ENCODE measurements around the gene EFCAB5. TPM values are rescaled to one million over a fixed set of nuclear protein-coding genes. Genes with fewer than 3 reads are reported as not detected.
"Not testable (repeated sequence)": the region's sequence is repeated elsewhere in the genome, so short reads cannot be mapped to it uniquely, and the experiment has no call there.

Gene EFCAB5
- 0.13 TPM for polyA plus RNA-seq (2013, experiment 1 of 2)
- 0.08 TPM for polyA plus RNA-seq (2013, experiment 2 of 2)

- Histone ChIP-seq H3K18ac (ENCODE audit: low read length) (no peak within 1 kb of the TSS), H3K4me1 (ENCODE audit: control insufficient read depth, low read depth, low read length) (no peaks in the 10 kb centered on the region), H4K5ac (ENCODE audit: low read length) (no peak within 1 kb of the TSS), H3K4ac (ENCODE audit: low read depth, low read length) (no peak within 1 kb of the TSS), H2BK5ac (ENCODE audit: low read length) (no peak within 1 kb of the TSS), H3K9ac (ENCODE audit: low read length) (no peak within 1 kb of the TSS), H3K79me1 (ENCODE audit: low read length) (no peaks in the 10 kb centered on the region), H2AK5ac (ENCODE audit: low read length) (no peak within 1 kb of the TSS), H3K36me3 (ENCODE audit: control insufficient read depth, insufficient read depth, low read length) (no peaks in the 10 kb centered on the region), H2BK120ac (ENCODE audit: low read depth, low read length) (no peak within 1 kb of the TSS), H3K79me2 (ENCODE audit: control insufficient read depth, insufficient read depth, low read length) (no peaks in the 10 kb centered on the region), H3K56ac (ENCODE audit: low read length) (no peak within 1 kb of the TSS), H4K8ac (ENCODE audit: low read depth, low read length) (no peak within 1 kb of the TSS), H3K27ac (ENCODE audit: low read depth, low read length) (no peak within 1 kb of the TSS), H2BK15ac (replicated peaks; ENCODE audit: low read depth) (no peak within 1 kb of the TSS), H3K4me3 (ENCODE audit: low read length) (no peak within 1 kb of the TSS), H3K23ac (ENCODE audit: low read length) (no peak within 1 kb of the TSS), H3K27me3 (ENCODE audit: insufficient read depth, low read length, poor library complexity) (no peaks in the 10 kb centered on the region), H3K4me2 (ENCODE audit: low read length) (no peak within 1 kb of the TSS)
- DNase-seq = no peak
- no CpG with 5 or more reads among the region's 1 CpG for WGBS (ENCODE audit: extremely low coverage, insufficient coverage, low lambda C conversion rate)
These were observed at the start of gene EFCAB5 for GRCh38 chr17:29941334-29941733. Gene EFCAB5, plus strand, starts transcription at chr17:29941634. Its CDS starts 163 bp downstream, at chr17:29941797.

- Histone ChIP-seq H3K79me2 (ENCODE audit: control insufficient read depth, insufficient read depth, low read length) (no peaks in the 10 kb centered on the region), H2BK120ac (ENCODE audit: low read depth, low read length) (no peak overlapping the region), H3K4me1 (ENCODE audit: control insufficient read depth, low read depth, low read length) (no peaks in the 10 kb centered on the region), H3K4ac (ENCODE audit: low read depth, low read length) (no peak overlapping the region), H4K5ac (ENCODE audit: low read length) (no peak overlapping the region), H3K27me3 (ENCODE audit: insufficient read depth, low read length, poor library complexity) (no peaks in the 10 kb centered on the region), H3K18ac (ENCODE audit: low read length) (no peak overlapping the region), H3K56ac (ENCODE audit: low read length) (no peak overlapping the region), H3K27ac (ENCODE audit: low read depth, low read length) (no peak overlapping the region), H2BK5ac (ENCODE audit: low read length) (no peak overlapping the region), H3K9ac (ENCODE audit: low read length) (no peak overlapping the region), H3K36me3 (ENCODE audit: control insufficient read depth, insufficient read depth, low read length) (no peaks in the 10 kb centered on the region), H3K23ac (ENCODE audit: low read length) (no peak overlapping the region), H3K79me1 (ENCODE audit: low read length) (peaks cover 2% of the 10 kb centered on the region), H3K4me3 (ENCODE audit: low read length) (no peak overlapping the region), H2AK5ac (ENCODE audit: low read length) (no peak overlapping the region), H2BK15ac (replicated peaks; ENCODE audit: low read depth) (no peak overlapping the region), H4K8ac (ENCODE audit: low read depth, low read length) (no peak overlapping the region), H3K4me2 (ENCODE audit: low read length) (no peak overlapping the region)
- DNase-seq = no peak
These were observed 49.2 kb upstream of the EFCAB5 start for GRCh38 chr17:29892201-29892600.

GRCh38 chr17:29897136-29897535 is 44.3 kb upstream of the EFCAB5 start:
- H3K4me3 ChIP-seq (ENCODE audit: low read length); H3K27ac ChIP-seq (ENCODE audit: low read depth, low read length); H3K23ac ChIP-seq (ENCODE audit: low read length); H2AK5ac ChIP-seq (ENCODE audit: low read length); DNase-seq; H2BK15ac ChIP-seq (replicated peaks; ENCODE audit: low read depth); H3K4me2 ChIP-seq (ENCODE audit: low read length); H3K36me3 ChIP-seq (ENCODE audit: control insufficient read depth, insufficient read depth, low read length); H3K27me3 ChIP-seq (ENCODE audit: insufficient read depth, low read length, poor library complexity); H3K79me1 ChIP-seq (ENCODE audit: low read length); H4K5ac ChIP-seq (ENCODE audit: low read length); H3K56ac ChIP-seq (ENCODE audit: low read length); H3K4ac ChIP-seq (ENCODE audit: low read depth, low read length); H3K18ac ChIP-seq (ENCODE audit: low read length); H4K8ac ChIP-seq (ENCODE audit: low read depth, low read length); H2BK5ac ChIP-seq (ENCODE audit: low read length); H3K4me1 ChIP-seq (ENCODE audit: control insufficient read depth, low read depth, low read length); H3K9ac ChIP-seq (ENCODE audit: low read length); H3K79me2 ChIP-seq (ENCODE audit: control insufficient read depth, insufficient read depth, low read length); H2BK120ac ChIP-seq (ENCODE audit: low read depth, low read length): not testable (repeated sequence)
- WGBS (ENCODE audit: extremely low coverage, insufficient coverage, low lambda C conversion rate) = no CpG with 5 or more reads among the region's 4 CpGs

- no peaks in the 10 kb centered on the region for H3K36me3 ChIP-seq (ENCODE audit: control insufficient read depth, insufficient read depth, low read length)
- DNase-seq = no peak
- no peak overlapping the region for H4K5ac ChIP-seq (ENCODE audit: low read length)
- H4K8ac ChIP-seq (ENCODE audit: low read depth, low read length) = no peak overlapping the region
- H3K4me1 ChIP-seq (ENCODE audit: control insufficient read depth, low read depth, low read length) = no peaks in the 10 kb centered on the region
- peaks cover 7% of the 10 kb centered on the region for H3K79me1 ChIP-seq (ENCODE audit: low read length)
- H2AK5ac ChIP-seq (ENCODE audit: low read length) = no peak overlapping the region
- no CpG with 5 or more reads among the region's 2 CpGs for WGBS (ENCODE audit: extremely low coverage, insufficient coverage, low lambda C conversion rate)
- H3K23ac ChIP-seq (ENCODE audit: low read length) = no peak overlapping the region
- H3K4ac ChIP-seq (ENCODE audit: low read depth, low read length) = no peak overlapping the region
- H3K27me3 ChIP-seq (ENCODE audit: insufficient read depth, low read length, poor library complexity) = no peaks in the 10 kb centered on the region
- no peak overlapping the region for H2BK5ac ChIP-seq (ENCODE audit: low read length)
- no peak overlapping the region for H3K9ac ChIP-seq (ENCODE audit: low read length)
- no peaks in the 10 kb centered on the region for H3K79me2 ChIP-seq (ENCODE audit: control insufficient read depth, insufficient read depth, low read length)
- no peak overlapping the region for H2BK120ac ChIP-seq (ENCODE audit: low read depth, low read length)
- H3K27ac ChIP-seq (ENCODE audit: low read depth, low read length) = no peak overlapping the region
- no peak overlapping the region for H2BK15ac ChIP-seq (replicated peaks; ENCODE audit: low read depth)
- H3K4me3 ChIP-seq (ENCODE audit: low read length) = no peak overlapping the region
- H3K4me2 ChIP-seq (ENCODE audit: low read length) = no peak overlapping the region
- H3K56ac ChIP-seq (ENCODE audit: low read length) = no peak overlapping the region
- H3K18ac ChIP-seq (ENCODE audit: low read length) = no peak overlapping the region
These were observed 38.0 kb upstream of the EFCAB5 start for GRCh38 chr17:29903471-29903870.

- H3K36me3 ChIP-seq (ENCODE audit: control insufficient read depth, insufficient read depth, low read length) = no peaks in the 10 kb centered on the region
- no peaks in the 10 kb centered on the region for H3K79me2 ChIP-seq (ENCODE audit: control insufficient read depth, insufficient read depth, low read length)
- H3K4me2 ChIP-seq (ENCODE audit: low read length) = no peak overlapping the region
- no peak overlapping the region for H3K18ac ChIP-seq (ENCODE audit: low read length)
- no peak overlapping the region for H3K23ac ChIP-seq (ENCODE audit: low read length)
- H2AK5ac ChIP-seq (ENCODE audit: low read length) = no peak overlapping the region
- H3K9ac ChIP-seq (ENCODE audit: low read length) = no peak overlapping the region
- no peak overlapping the region for H2BK120ac ChIP-seq (ENCODE audit: low read depth, low read length)
- H3K4me3 ChIP-seq (ENCODE audit: low read length) = no peak overlapping the region
- WGBS (ENCODE audit: extremely low coverage, insufficient coverage, low lambda C conversion rate) = no CpG with 5 or more reads among the region's 3 CpGs
- H2BK5ac ChIP-seq (ENCODE audit: low read length) = no peak overlapping the region
- H3K27ac ChIP-seq (ENCODE audit: low read depth, low read length) = no peak overlapping the region
- H3K56ac ChIP-seq (ENCODE audit: low read length) = no peak overlapping the region
- no peak overlapping the region for H2BK15ac ChIP-seq (replicated peaks; ENCODE audit: low read depth)
- peaks cover 7% of the 10 kb centered on the region for H3K79me1 ChIP-seq (ENCODE audit: low read length)
- no peak overlapping the region for H4K8ac ChIP-seq (ENCODE audit: low read depth, low read length)
- H3K4me1 ChIP-seq (ENCODE audit: control insufficient read depth, low read depth, low read length) = no peaks in the 10 kb centered on the region
- no peak for DNase-seq
- H4K5ac ChIP-seq (ENCODE audit: low read length) = no peak overlapping the region
- no peaks in the 10 kb centered on the region for H3K27me3 ChIP-seq (ENCODE audit: insufficient read depth, low read length, poor library complexity)
- no peak overlapping the region for H3K4ac ChIP-seq (ENCODE audit: low read depth, low read length)
These were observed 36.2 kb upstream of the EFCAB5 start for GRCh38 chr17:29905086-29905878.

DNA sequence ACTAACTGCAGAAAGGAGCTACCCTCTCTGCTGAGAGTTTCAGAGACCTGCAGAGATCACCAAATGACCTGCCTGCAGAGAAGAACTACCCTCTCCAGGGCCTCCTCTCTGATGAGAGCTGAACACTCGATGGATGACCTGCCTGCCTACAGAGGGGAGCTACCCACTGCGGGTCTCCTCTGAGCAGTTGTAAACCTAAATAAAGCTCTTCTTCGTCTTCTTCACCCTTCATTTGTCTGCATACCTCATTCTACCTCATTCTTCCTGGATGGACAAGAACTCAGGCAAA is 35.6 kb upstream of the EFCAB5 start:
- H3K79me1 ChIP-seq (ENCODE audit: low read length) = peaks cover 7% of the 10 kb centered on the region
- no peak overlapping the region for H4K5ac ChIP-seq (ENCODE audit: low read length)
- H3K56ac ChIP-seq (ENCODE audit: low read length) = no peak overlapping the region
- WGBS (ENCODE audit: extremely low coverage, insufficient coverage, low lambda C conversion rate) = no CpG with 5 or more reads among the region's 3 CpGs
- H4K8ac ChIP-seq (ENCODE audit: low read depth, low read length) = no peak overlapping the region
- H3K4me2 ChIP-seq (ENCODE audit: low read length) = no peak overlapping the region
- H3K18ac ChIP-seq (ENCODE audit: low read length) = no peak overlapping the region
- H2BK5ac ChIP-seq (ENCODE audit: low read length) = no peak overlapping the region
- no peak overlapping the region for H3K23ac ChIP-seq (ENCODE audit: low read length)
- no peak overlapping the region for H2AK5ac ChIP-seq (ENCODE audit: low read length)
- H3K4me3 ChIP-seq (ENCODE audit: low read length) = no peak overlapping the region
- no peak overlapping the region for H3K4ac ChIP-seq (ENCODE audit: low read depth, low read length)
- no peak overlapping the region for H3K9ac ChIP-seq (ENCODE audit: low read length)
- H3K36me3 ChIP-seq (ENCODE audit: control insufficient read depth, insufficient read depth, low read length) = no peaks in the 10 kb centered on the region
- no peaks in the 10 kb centered on the region for H3K27me3 ChIP-seq (ENCODE audit: insufficient read depth, low read length, poor library complexity)
- H3K27ac ChIP-seq (ENCODE audit: low read depth, low read length) = no peak overlapping the region
- no peak overlapping the region for H2BK120ac ChIP-seq (ENCODE audit: low read depth, low read length)
- no peaks in the 10 kb centered on the region for H3K79me2 ChIP-seq (ENCODE audit: control insufficient read depth, insufficient read depth, low read length)
- no peak for DNase-seq
- H2BK15ac ChIP-seq (replicated peaks; ENCODE audit: low read depth) = no peak overlapping the region
- no peaks in the 10 kb centered on the region for H3K4me1 ChIP-seq (ENCODE audit: control insufficient read depth, low read depth, low read length)

Data from mesendoderm (in vitro differentiated cells).